Mucosa of descending colon (tissue), 3 donors: ENCODE measurements around the gene FAM217A. TPM values are rescaled to one million over a fixed set of nuclear protein-coding genes. Genes with fewer than 3 reads are reported as not detected.
A peak's percentile ranks its signal among the peaks of the same experiment; 100 is the strongest.

Experiments used
- ATAC-seq: fragments of 200-7000 bp; cut with Tn5 transposase; one replicate; pipeline ENCODE4 v1.9.1; 2020; ENCODE audit warnings: mild to moderate bottlenecking, moderate library complexity
- DNase-seq, 3 donors: peaks; one replicate each; pipeline ENCODE4 v3.0.0-alpha.2; 2020
- H3K36me3 ChIP-seq: fragments of 200-600 bp; one replicate; pipeline ENCODE4 v1.8.0; 2021; ENCODE audit warnings: low read depth, mild to moderate bottlenecking
- H3K4me1 ChIP-seq: fragments of 200-600 bp; one replicate; pipeline ENCODE4 v1.8.0; 2021; ENCODE audit warnings: low read depth, mild to moderate bottlenecking
- H3K4me3 ChIP-seq: fragments of 200-600 bp; one replicate; pipeline ENCODE4 v1.8.0; 2021; ENCODE audit warnings: mild to moderate bottlenecking
- H3K9me3 ChIP-seq: fragments of 200-600 bp; one replicate; pipeline ENCODE4 v1.8.0; 2021; ENCODE audit warnings: mild to moderate bottlenecking
- intact Hi-C, 2 donors: fragments of 100-400 bp; cut with DNase I in 1 of 2; cut with micrococcal nuclease in 1 of 2; formaldehyde crosslinking; loops; one replicate each; pipeline versions ENCODE4 v1.11.0 to v1.11.1; 2022; cut with DNase I, micrococcal nuclease
- total RNA-seq, 3 donors: library from RNA; stranded (reverse); fragmentation: NEBNext Ultra II Directional in 2 of 3; extraction: Animal tissue kit (Norgen Biotek cat#: 25700) in 2 of 3; gene quantifications; one replicate each; pipeline versions ENCODE4 v1.2.1 to v1.2.4, GENCODE V29; 2021 to 2023
- TF ChIP-seq, protein P1 (sequence below): fragments of 200-600 bp; IDR thresholded peaks from one replicate; pipeline ENCODE4 v1.8.0; 2022; ENCODE audit warnings: antibody characterized with exemption, mild to moderate bottlenecking
- donor health status: DM: no; HTN: no; CAD: no; lungs with moderate emphysema.
- donor health status: DM: no; HTN: no; CAD: no.
- donor health status: DM: no; HTN: yes; CAD: no.

Gene FAM217A
- total RNA-seq, 3 donors from 2014 or later = not detected

- no peaks in the 10 kb centered on the region for H3K9me3 ChIP-seq
- ATAC-seq = peak; percentile 7
- DNase-seq = no peak
- TF ChIP-seq, protein P1, sequence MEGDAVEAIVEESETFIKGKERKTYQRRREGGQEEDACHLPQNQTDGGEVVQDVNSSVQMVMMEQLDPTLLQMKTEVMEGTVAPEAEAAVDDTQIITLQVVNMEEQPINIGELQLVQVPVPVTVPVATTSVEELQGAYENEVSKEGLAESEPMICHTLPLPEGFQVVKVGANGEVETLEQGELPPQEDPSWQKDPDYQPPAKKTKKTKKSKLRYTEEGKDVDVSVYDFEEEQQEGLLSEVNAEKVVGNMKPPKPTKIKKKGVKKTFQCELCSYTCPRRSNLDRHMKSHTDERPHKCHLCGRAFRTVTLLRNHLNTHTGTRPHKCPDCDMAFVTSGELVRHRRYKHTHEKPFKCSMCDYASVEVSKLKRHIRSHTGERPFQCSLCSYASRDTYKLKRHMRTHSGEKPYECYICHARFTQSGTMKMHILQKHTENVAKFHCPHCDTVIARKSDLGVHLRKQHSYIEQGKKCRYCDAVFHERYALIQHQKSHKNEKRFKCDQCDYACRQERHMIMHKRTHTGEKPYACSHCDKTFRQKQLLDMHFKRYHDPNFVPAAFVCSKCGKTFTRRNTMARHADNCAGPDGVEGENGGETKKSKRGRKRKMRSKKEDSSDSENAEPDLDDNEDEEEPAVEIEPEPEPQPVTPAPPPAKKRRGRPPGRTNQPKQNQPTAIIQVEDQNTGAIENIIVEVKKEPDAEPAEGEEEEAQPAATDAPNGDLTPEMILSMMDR = no peak
- H3K36me3 ChIP-seq = no peaks in the 10 kb centered on the region
- intact Hi-C loops = no loop called here
- peak overlapping the region; percentile 81 for H3K4me3 ChIP-seq
- H3K4me1 ChIP-seq = peaks cover 47% of the 10 kb centered on the region
Observed at GRCh38 chr6:4021854-4022695, 56.9 kb downstream of the FAM217A start.

DNA sequence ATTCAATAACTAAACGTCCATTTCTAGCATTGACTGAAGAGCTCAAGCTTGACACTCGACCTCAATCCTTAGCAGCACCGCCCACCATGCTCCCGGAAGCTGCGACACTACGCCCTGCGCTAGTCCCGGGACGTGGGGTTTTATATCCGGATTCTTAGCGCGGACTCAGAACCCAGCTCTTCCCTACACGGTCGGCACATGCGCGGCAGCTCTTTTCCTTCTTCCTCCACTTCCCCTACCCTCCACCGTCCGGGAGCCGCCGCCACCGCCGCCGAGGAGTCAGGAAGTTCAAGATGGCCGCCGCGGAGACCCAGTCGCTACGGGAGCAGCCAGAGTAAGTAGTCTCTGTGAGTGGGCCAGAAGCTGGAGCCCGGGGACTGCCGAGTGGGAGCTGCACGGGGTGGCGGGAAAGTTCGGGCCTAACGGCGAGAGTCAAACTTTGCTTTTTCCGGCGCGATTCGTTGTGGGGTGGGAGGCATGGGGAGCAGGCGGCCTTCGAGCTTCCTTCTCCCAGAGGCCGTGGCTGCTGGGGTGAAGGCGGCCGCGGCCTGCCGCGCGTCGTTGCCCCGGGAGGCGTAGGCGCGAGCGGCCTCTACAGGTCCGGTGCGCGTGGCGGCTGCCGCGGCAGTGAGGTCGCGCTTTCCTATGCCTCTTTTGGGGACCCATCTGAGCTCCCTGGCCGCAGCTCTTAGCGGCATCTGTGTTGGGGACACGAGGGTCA lies 57.6 kb downstream of the FAM217A start:
- Histone ChIP-seq H3K4me1 (peaks cover 52% of the 10 kb centered on the region), H3K9me3 (no peaks in the 10 kb centered on the region), H3K36me3 (no peaks in the 10 kb centered on the region), H3K4me3 (peak overlapping the region; percentile 81)
- TF ChIP-seq, protein P1 = no peak
- peak; percentile 85 for ATAC-seq
- intact Hi-C loops = no loop called here
- peak; percentile 95 to 97 (median 96) for DNase-seq

- TF ChIP-seq, protein P1 = no peak
- H3K4me1 ChIP-seq = peaks cover 51% of the 10 kb centered on the region
- DNase-seq = no peak
- H3K4me3 ChIP-seq = peak overlapping the region; percentile 81
- intact Hi-C loops = no loop called here
- no peaks in the 10 kb centered on the region for H3K36me3 ChIP-seq
- no peaks in the 10 kb centered on the region for H3K9me3 ChIP-seq
- ATAC-seq = no peak
Observed at GRCh38 chr6:4020822-4021132, 58.2 kb downstream of the FAM217A start.

GRCh38 chr6:4018924-4019236 lies 60.1 kb downstream of the FAM217A start:
- peak overlapping the region; percentile 54 for H3K4me3 ChIP-seq
- H3K9me3 ChIP-seq = no peaks in the 10 kb centered on the region
- ATAC-seq (no peak), DNase-seq (no peak)
- intact Hi-C loops = no loop called here
- TF ChIP-seq, protein P1 = no peak
- H3K36me3 ChIP-seq = no peaks in the 10 kb centered on the region
- peaks cover 38% of the 10 kb centered on the region for H3K4me1 ChIP-seq

Other genes starting within 250 kb of the FAM217A start
- 10 to 100 TPM in 1 of 3 donors, 1 to 10 TPM in 2; 3.2 to 14.2 (median 3.3) TPM for gene FAM50B, start 229.8 kb downstream of the FAM217A start, total RNA-seq
- gene ECI2, start 56.4 kb upstream of the FAM217A start, total RNA-seq = 10 to 100 TPM; 56.3 to 92.3 (median 61.9) TPM